ENCODE measurements around the gene DLG2. TPM values are rescaled to one million over a fixed set of nuclear protein-coding genes. Genes with fewer than 3 reads are reported as not detected.

DLG2 gene
- total and polyA plus RNA-seq, 4 donors = 0.30 to 5.5 (median 0.68) TPM

DNA sequence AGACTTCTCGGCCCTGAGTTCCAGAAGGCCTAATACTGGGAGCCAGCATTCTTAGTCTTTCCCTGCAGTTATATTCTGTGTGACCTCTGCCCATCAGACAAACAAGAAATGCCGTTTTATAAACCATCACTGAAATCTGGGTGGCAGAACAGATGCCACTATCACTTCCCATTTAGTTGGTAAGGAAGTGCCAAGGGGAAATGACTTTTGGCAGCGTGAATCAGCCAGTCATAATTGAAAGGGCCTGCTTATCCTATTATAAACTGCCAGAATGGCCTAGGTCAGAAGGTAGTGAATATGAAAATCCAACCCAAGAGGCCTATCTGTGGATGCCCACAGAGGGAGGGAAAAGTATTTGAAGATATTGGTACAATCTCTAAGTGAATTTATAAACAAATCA is 1694.1 kb downstream of the DLG2 start:
- TF ChIP-seq, protein P1, sequence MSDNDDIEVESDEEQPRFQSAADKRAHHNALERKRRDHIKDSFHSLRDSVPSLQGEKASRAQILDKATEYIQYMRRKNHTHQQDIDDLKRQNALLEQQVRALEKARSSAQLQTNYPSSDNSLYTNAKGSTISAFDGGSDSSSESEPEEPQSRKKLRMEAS (IDR thresholded peaks at IDR 0.05) = no peak
- TF ChIP-seq EGR1 (IDR thresholded peaks at IDR 0.05; ENCODE audit: low read depth in 2 of 2) = no peak
- no peak for TF ChIP-seq CTCF (IDR thresholded peaks at IDR 0.05; ENCODE audit: low read depth, low read length, missing input control)
- no peak for TF ChIP-seq NR2F2 (IDR thresholded peaks at IDR 0.05)
- no peak for TF ChIP-seq RXRA (IDR thresholded peaks at IDR 0.05)
- TF ChIP-seq YY1 (IDR thresholded peaks at IDR 0.05) = no peak
- TF ChIP-seq GABPA (IDR thresholded peaks at IDR 0.05 in 1 of 2, conservative IDR thresholded peaks at IDR 0.05 in 1 of 2) = no peak
- TF ChIP-seq, protein P2, sequence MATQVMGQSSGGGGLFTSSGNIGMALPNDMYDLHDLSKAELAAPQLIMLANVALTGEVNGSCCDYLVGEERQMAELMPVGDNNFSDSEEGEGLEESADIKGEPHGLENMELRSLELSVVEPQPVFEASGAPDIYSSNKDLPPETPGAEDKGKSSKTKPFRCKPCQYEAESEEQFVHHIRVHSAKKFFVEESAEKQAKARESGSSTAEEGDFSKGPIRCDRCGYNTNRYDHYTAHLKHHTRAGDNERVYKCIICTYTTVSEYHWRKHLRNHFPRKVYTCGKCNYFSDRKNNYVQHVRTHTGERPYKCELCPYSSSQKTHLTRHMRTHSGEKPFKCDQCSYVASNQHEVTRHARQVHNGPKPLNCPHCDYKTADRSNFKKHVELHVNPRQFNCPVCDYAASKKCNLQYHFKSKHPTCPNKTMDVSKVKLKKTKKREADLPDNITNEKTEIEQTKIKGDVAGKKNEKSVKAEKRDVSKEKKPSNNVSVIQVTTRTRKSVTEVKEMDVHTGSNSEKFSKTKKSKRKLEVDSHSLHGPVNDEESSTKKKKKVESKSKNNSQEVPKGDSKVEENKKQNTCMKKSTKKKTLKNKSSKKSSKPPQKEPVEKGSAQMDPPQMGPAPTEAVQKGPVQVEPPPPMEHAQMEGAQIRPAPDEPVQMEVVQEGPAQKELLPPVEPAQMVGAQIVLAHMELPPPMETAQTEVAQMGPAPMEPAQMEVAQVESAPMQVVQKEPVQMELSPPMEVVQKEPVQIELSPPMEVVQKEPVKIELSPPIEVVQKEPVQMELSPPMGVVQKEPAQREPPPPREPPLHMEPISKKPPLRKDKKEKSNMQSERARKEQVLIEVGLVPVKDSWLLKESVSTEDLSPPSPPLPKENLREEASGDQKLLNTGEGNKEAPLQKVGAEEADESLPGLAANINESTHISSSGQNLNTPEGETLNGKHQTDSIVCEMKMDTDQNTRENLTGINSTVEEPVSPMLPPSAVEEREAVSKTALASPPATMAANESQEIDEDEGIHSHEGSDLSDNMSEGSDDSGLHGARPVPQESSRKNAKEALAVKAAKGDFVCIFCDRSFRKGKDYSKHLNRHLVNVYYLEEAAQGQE (IDR thresholded peaks at IDR 0.05) = no peak
- no peak for TF ChIP-seq HNF4A (conservative IDR thresholded peaks at IDR 0.05)
- TF ChIP-seq ZBTB33 (IDR thresholded peaks at IDR 0.05) = no peak
- TF ChIP-seq JUND (IDR thresholded peaks at IDR 0.05) = no peak
- no peak for TF ChIP-seq RAD21 (IDR thresholded peaks at IDR 0.05)
- TF ChIP-seq, protein P3, sequence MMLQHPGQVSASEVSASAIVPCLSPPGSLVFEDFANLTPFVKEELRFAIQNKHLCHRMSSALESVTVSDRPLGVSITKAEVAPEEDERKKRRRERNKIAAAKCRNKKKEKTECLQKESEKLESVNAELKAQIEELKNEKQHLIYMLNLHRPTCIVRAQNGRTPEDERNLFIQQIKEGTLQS (IDR thresholded peaks at IDR 0.05) = no peak
- no peak for TF ChIP-seq TAF1 (conservative IDR thresholded peaks at IDR 0.05)
- no peak for TF ChIP-seq HNF4G (IDR thresholded peaks at IDR 0.05)
- no peak for TF ChIP-seq FOXA2 (IDR thresholded peaks at IDR 0.05)
- no peak for TF ChIP-seq FOXA1 (IDR thresholded peaks at IDR 0.05)
- TF ChIP-seq SP1 (IDR thresholded peaks at IDR 0.05) = no peak
- Histone ChIP-seq H3K27me3 (ENCODE audit: control insufficient read depth in 4 of 4, insufficient read depth in 4 of 4, low read length in 3 of 4) (no peaks in the 10 kb centered on the region), H3K4me1 (ENCODE audit: control insufficient read depth in 4 of 4, insufficient read depth in 4 of 4, low read length in 3 of 4) (no peaks in the 10 kb centered on the region), H3K27ac (ENCODE audit: low read depth in 1 of 2, low read length in 2 of 2) (no peak overlapping the region), H3K4me3 (ENCODE audit: low read depth in 1 of 3, low read length in 3 of 3) (no peak overlapping the region), H3K9ac (ENCODE audit: low read depth in 1 of 2, low read length in 2 of 2) (no peak overlapping the region), H3K36me3 (ENCODE audit: control insufficient read depth in 4 of 4, insufficient read depth in 3 of 4, low read depth in 1 of 4, low read length in 3 of 4) (peaks cover 0 to 4% (median 0%) of the 10 kb centered on the region in 4 donors), H3K9me3 (ENCODE audit: control insufficient read depth in 4 of 4, low read length in 3 of 4) (no peaks in the 10 kb centered on the region)
- DNase-seq (ENCODE audit: low spot score) = no peak
- WGBS = 75% methylated on average over 3 of the region's 3 CpGs
